GM23338 (cell line): ENCODE measurements around the gene AKR1E2. TPM values are rescaled to one million over a fixed set of nuclear protein-coding genes. Genes with fewer than 3 reads are reported as not detected.

Experiments used
- ATAC-seq: fragments of 200-7000 bp; cut with Tn5 transposase; 3 replicates; pipeline ENCODE4 v1.9.1; 2020
- DNase-seq: peaks from one replicate; pipeline ENCODE4 v3.0.0-alpha.2; 2015; ENCODE audit warnings: low spot score
- H2AFZ ChIP-seq: fragments of 200-600 bp; sonication (generic); 2 replicates; pipeline ENCODE4 v1.8.0; 2016; ENCODE audit warnings: antibody characterized with exemption, mild to moderate bottlenecking, moderate library complexity
- H3F3A ChIP-seq: fragments of 200-600 bp; sonication (generic); replicated peaks from 2 replicates; pipeline ENCODE4 v1.8.0; 2017; ENCODE audit warnings: antibody characterized with exemption, mixed run types, low read depth
- H3K27ac ChIP-seq: fragments of 200-600 bp; sonication (generic); 2 replicates; pipeline ENCODE4 v1.6.1; 2016; ENCODE audit warnings: low read depth
- H3K27me3 ChIP-seq: fragments of 200-600 bp; sonication (generic); 2 replicates; pipeline ENCODE4 v1.8.0; 2016; ENCODE audit warnings: mild to moderate bottlenecking, mixed run types, moderate library complexity; ENCODE audit not compliant: insufficient read depth
- H3K36me3 ChIP-seq: fragments of 200-600 bp; sonication (generic); 2 replicates; pipeline ENCODE4 v1.8.0; 2016; ENCODE audit warnings: mild to moderate bottlenecking; ENCODE audit not compliant: insufficient read depth
- H3K4me1 ChIP-seq: fragments of 200-600 bp; sonication (generic); 2 replicates; pipeline ENCODE4 v1.8.0; 2016; ENCODE audit warnings: mild to moderate bottlenecking, moderate library complexity; ENCODE audit not compliant: insufficient read depth
- H3K4me2 ChIP-seq: fragments of 200-600 bp; sonication (generic); 2 replicates; pipeline ENCODE4 v1.7.1; 2017; ENCODE audit warnings: mixed run types
- H3K4me3 ChIP-seq: fragments of 200-600 bp; sonication (generic); 2 replicates; pipeline ENCODE4 v1.6.1; 2016; ENCODE audit warnings: mixed run types
- H3K79me2 ChIP-seq: fragments of 200-600 bp; sonication (generic); replicated peaks from 2 replicates; pipeline ENCODE4 v1.8.0; 2017; ENCODE audit warnings: mild to moderate bottlenecking; ENCODE audit not compliant: insufficient read depth
- H3K9me2 ChIP-seq: fragments of 200-600 bp; sonication (generic); 2 replicates; pipeline ENCODE4 v1.8.0; 2017; ENCODE audit not compliant: insufficient read depth
- H4K20me1 ChIP-seq: fragments of 200-600 bp; sonication (generic); replicated peaks from 2 replicates; pipeline ENCODE4 v1.8.0; 2017; ENCODE audit warnings: mild to moderate bottlenecking; ENCODE audit not compliant: insufficient read depth
- H3K27ac Mint-ChIP-seq: 2 replicates; pipeline ENCODE4 v1.8.0; 2020; ENCODE audit warnings: inconsistent platforms, mild to moderate bottlenecking, moderate library complexity, mixed read lengths
- H3K27me3 Mint-ChIP-seq: 3 replicates; pipeline ENCODE4 v1.8.0; 2022; ENCODE audit warnings: low read depth, mild to moderate bottlenecking, moderate library complexity, mixed read lengths, inconsistent platforms; ENCODE audit not compliant: insufficient read depth, poor library complexity
- H3K36me3 Mint-ChIP-seq: 3 replicates; pipeline ENCODE4 v1.8.0; 2021; ENCODE audit warnings: low read depth, mild to moderate bottlenecking, inconsistent platforms, moderate library complexity, mixed read lengths
- H3K4me1 Mint-ChIP-seq: 3 replicates; pipeline ENCODE4 v1.8.0; 2020; ENCODE audit warnings: mild to moderate bottlenecking, inconsistent platforms, mixed read lengths
- H3K4me3 Mint-ChIP-seq: 3 replicates; pipeline ENCODE4 v1.8.0; 2021; ENCODE audit warnings: moderate library complexity, mild to moderate bottlenecking, inconsistent platforms, mixed read lengths
- H3K9me3 Mint-ChIP-seq: 3 replicates; pipeline ENCODE4 v1.8.0; 2020; ENCODE audit warnings: moderate library complexity, mild to moderate bottlenecking, inconsistent platforms, mixed read lengths
- ETS1 ChIP-seq: IDR thresholded peaks from 2 replicates; pipeline ENCODE4 v1.6.1; 2016; ENCODE audit warnings: antibody characterized with exemption
- EZH2 ChIP-seq: fragments of 200-600 bp; sonication (generic); IDR thresholded peaks from one replicate; pipeline ENCODE4 v1.8.0; 2017; ENCODE audit warnings: antibody characterized with exemption, mild to moderate bottlenecking, low read depth; ENCODE audit not compliant: unreplicated experiment
- EZH2phosphoT487 ChIP-seq: fragments of 200-600 bp; sonication (generic); IDR thresholded peaks from one replicate; pipeline ENCODE4 v1.8.1; 2018; ENCODE audit warnings: antibody characterized with exemption; ENCODE audit not compliant: unreplicated experiment
- JUNB ChIP-seq: IDR thresholded peaks from one replicate; pipeline ENCODE4 v1.6.1; 2016; ENCODE audit warnings: antibody characterized with exemption; ENCODE audit not compliant: unreplicated experiment
- POLR2AphosphoS5 ChIP-seq: IDR thresholded peaks from 2 replicates; pipeline ENCODE4 v1.6.1; 2016; ENCODE audit warnings: antibody characterized with exemption, low read depth
- STAT1 ChIP-seq: IDR thresholded peaks from one replicate; pipeline ENCODE4 v1.6.1; 2016; ENCODE audit warnings: antibody characterized with exemption; ENCODE audit not compliant: unreplicated experiment
- ZNF114 ChIP-seq: fragments of 250-450 bp; sonication (Bioruptor Pico); IDR thresholded peaks from 2 replicates; pipeline ENCODE4 v1.5.0; 2020; ENCODE audit warnings: mild to moderate bottlenecking, moderate library complexity
- ZNF331 ChIP-seq: fragments of 250-450 bp; sonication (Bioruptor Pico); IDR thresholded peaks from 2 replicates; pipeline ENCODE4 v1.5.0; 2020; ENCODE audit warnings: low read depth, mild to moderate bottlenecking, moderate library complexity
- ZNF462 ChIP-seq: fragments of 250-450 bp; sonication (Bioruptor Pico); IDR thresholded peaks from 2 replicates; pipeline ENCODE4 v1.5.0; 2020; ENCODE audit warnings: mild to moderate bottlenecking, moderate library complexity
- polyA plus RNA-seq: library from polyadenylated mRNA; unstranded; fragments of >200 nt; fragmentation: Nextera tagmentation; extraction: Ambion mirVana; gene quantifications from 2 replicates; pipeline ENCODE4 v1.2.1, GENCODE V29; 2016
- total RNA-seq: library from RNA; depleted of rRNA; stranded (reverse); fragments of >200 nt; shearing (Covaris generic); gene quantifications from 2 replicates; pipeline ENCODE4 v1.2.3, GENCODE V29; 2014

Gene AKR1E2
- total and polyA plus RNA-seq, 2 experiments from 2014 or later = 2.2 to 4.3 TPM

GRCh38 chr10:4784667-4785333 lies 41.2 kb upstream of the AKR1E2 start:
- H3K36me3 Mint-ChIP-seq = no peaks in the 10 kb centered on the region
- no peak overlapping the region for H3K4me3 Mint-ChIP-seq
- DNase-seq (no peak), ATAC-seq (no peak)
- Histone ChIP-seq H3K27ac (no peak overlapping the region), H3K79me2 (no peaks in the 10 kb centered on the region), H4K20me1 (no peaks in the 10 kb centered on the region), H3K4me3 (no peak overlapping the region), H3K9me2 (no peaks in the 10 kb centered on the region), H2AFZ (no peak overlapping the region), H3K36me3 (no peaks in the 10 kb centered on the region), H3K4me2 (no peak overlapping the region), H3K27me3 (no peaks in the 10 kb centered on the region), H3K4me1 (no peaks in the 10 kb centered on the region), H3F3A (no peaks in the 10 kb centered on the region)
- no peaks in the 10 kb centered on the region for H3K9me3 Mint-ChIP-seq
- H3K27me3 Mint-ChIP-seq = no peaks in the 10 kb centered on the region
- H3K4me1 Mint-ChIP-seq = no peaks in the 10 kb centered on the region
- TF ChIP-seq ZNF331 (CRISPR knock-in tag) = no peak
- TF ChIP-seq ZNF114 (CRISPR knock-in tag) = no peak
- no peak for TF ChIP-seq EZH2
- no peak overlapping the region for H3K27ac Mint-ChIP-seq

- Mint-ChIP-seq H3K36me3 (no peaks in the 10 kb centered on the region), H3K27ac (no peak overlapping the region), H3K4me3 (no peak overlapping the region), H3K4me1 (no peaks in the 10 kb centered on the region), H3K27me3 (no peaks in the 10 kb centered on the region), H3K9me3 (no peaks in the 10 kb centered on the region)
- ATAC-seq (no peak), DNase-seq (no peak)
- Histone ChIP-seq H3K79me2 (no peaks in the 10 kb centered on the region), H3K4me1 (no peaks in the 10 kb centered on the region), H3F3A (no peaks in the 10 kb centered on the region), H2AFZ (no peak overlapping the region), H3K4me2 (no peak overlapping the region), H3K27ac (no peak overlapping the region), H3K9me2 (no peaks in the 10 kb centered on the region), H3K4me3 (no peak overlapping the region), H4K20me1 (no peaks in the 10 kb centered on the region), H3K27me3 (no peaks in the 10 kb centered on the region), H3K36me3 (no peaks in the 10 kb centered on the region)
- no peak for TF ChIP-seq JUNB
- TF ChIP-seq POLR2AphosphoS5 = no peak
- TF ChIP-seq EZH2phosphoT487 = no peak
- no peak for TF ChIP-seq ZNF114 (CRISPR knock-in tag)
- TF ChIP-seq ETS1 = no peak
- no peak for TF ChIP-seq STAT1
- TF ChIP-seq ZNF462 (CRISPR knock-in tag) = no peak
- TF ChIP-seq ZNF331 (CRISPR knock-in tag) = no peak
Observed at GRCh38 chr10:4786043-4786839, 39.8 kb upstream of the AKR1E2 start.
